Measurements from ENCODE around the gene HOXC11. TPM values are rescaled to one million over a fixed set of nuclear protein-coding genes. Genes with fewer than 3 reads are reported as not detected.

The HOXC11 gene
- total RNA-seq, 4 donors from 2014 or later = not detected

DNA sequence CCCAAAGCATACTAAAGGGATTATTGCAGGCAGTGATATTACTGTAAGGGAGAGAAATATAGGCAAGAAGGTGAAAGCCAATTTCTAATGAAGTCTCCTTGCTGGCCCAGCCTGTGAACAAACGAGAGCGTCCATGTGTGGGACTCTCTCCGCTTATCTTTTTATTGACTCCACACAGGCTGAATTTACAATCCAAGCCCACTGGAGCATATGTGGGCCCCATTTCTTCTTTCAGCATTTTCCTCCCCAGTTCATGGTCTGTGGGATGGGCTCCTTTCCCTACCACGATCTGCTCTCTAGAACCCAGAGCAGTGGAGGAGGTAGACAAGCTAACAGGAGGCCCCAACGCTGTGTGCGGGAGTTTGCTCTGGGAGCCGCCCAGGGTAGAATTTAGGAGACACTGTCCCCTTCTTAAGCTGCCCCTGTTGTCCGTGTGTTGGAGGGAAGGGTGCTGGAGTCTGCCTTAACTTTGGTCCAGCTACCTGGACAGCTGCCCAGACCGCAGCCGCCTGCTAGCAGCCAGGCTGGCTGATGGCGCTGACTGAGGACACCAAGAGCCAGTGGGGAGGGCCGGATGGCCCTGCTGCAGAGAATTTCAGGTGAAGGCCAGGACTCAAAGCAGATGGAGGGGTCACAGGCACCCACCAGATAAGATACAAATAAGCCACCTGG, 3.2 kb upstream of the HOXC11 start:
- Histone ChIP-seq H3K4me1 (peaks cover 3 to 29% (median 19%) of the 10 kb centered on the region in 4 donors), H3K27me3 (peaks cover 100% of the 10 kb centered on the region), H3K9me3 (no peaks in the 10 kb centered on the region), H3K36me3 (no peaks in the 10 kb centered on the region), H3K27ac (no peak overlapping the region), H3K4me3 (no peak overlapping the region)
- intact Hi-C loops (cut with DNase I; ENCODE audit: low total_unique reads) = no loop called here
- in situ Hi-C loops (cut with MboI; ENCODE audit: low pct_ligation_motif_present in 1 of 4, low pct_unique_long_range_greater_than_20kb in 1 of 4, low sequenced_read_pairs in 3 of 4) = no loop called here
- DNase-seq = no peak
- 40% methylated on average over 12 of the region's 12 CpGs; no CpG with 5 or more reads in 1 of the 2 donors for WGBS, 2 donors (ENCODE audit: low coverage in 1 of 2)
- TF ChIP-seq EP300 (IDR thresholded peaks at IDR 0.05; ENCODE audit: low read depth) (no peak), POLR2A (IDR thresholded peaks at IDR 0.05) (no peak), POLR2AphosphoS5 (IDR thresholded peaks at IDR 0.05) (no peak)
- TF ChIP-seq, protein P1, sequence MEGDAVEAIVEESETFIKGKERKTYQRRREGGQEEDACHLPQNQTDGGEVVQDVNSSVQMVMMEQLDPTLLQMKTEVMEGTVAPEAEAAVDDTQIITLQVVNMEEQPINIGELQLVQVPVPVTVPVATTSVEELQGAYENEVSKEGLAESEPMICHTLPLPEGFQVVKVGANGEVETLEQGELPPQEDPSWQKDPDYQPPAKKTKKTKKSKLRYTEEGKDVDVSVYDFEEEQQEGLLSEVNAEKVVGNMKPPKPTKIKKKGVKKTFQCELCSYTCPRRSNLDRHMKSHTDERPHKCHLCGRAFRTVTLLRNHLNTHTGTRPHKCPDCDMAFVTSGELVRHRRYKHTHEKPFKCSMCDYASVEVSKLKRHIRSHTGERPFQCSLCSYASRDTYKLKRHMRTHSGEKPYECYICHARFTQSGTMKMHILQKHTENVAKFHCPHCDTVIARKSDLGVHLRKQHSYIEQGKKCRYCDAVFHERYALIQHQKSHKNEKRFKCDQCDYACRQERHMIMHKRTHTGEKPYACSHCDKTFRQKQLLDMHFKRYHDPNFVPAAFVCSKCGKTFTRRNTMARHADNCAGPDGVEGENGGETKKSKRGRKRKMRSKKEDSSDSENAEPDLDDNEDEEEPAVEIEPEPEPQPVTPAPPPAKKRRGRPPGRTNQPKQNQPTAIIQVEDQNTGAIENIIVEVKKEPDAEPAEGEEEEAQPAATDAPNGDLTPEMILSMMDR (IDR thresholded peaks at IDR 0.05) = no peak

DNA sequence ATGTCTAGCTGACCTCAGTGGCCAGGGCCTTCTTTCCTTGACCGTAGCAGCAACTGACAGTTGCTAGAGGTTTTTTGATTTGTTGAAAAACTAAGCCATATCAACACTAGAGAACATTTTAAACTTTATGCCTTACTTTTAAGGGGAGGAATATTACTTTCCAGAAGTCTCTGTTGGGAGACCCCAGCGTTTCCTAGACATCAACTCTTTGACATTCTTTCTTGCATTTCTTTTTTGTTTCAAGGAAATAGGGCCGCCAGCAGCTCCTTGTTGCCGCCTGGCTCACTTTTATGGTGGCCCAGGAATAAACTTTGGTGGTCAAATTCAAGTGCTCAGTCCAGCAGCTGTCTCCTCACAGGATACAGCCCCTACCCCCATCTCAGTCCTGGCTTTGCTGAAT, 2.5 kb upstream of the HOXC11 start:
- peaks cover 3 to 36% (median 23%) of the 10 kb centered on the region in 4 donors for H3K4me1 ChIP-seq
- H3K4me3 ChIP-seq = no peak overlapping the region
- DNase-seq = no peak
- H3K27me3 ChIP-seq = peaks cover 100% of the 10 kb centered on the region
- in situ Hi-C loops (cut with MboI; ENCODE audit: low pct_ligation_motif_present in 1 of 4, low pct_unique_long_range_greater_than_20kb in 1 of 4, low sequenced_read_pairs in 3 of 4) = no loop called here
- WGBS, 2 donors (ENCODE audit: low coverage in 1 of 2) = 39 to 45% methylated on average over 3 to 4 of the region's 4 CpGs
- no peaks in the 10 kb centered on the region for H3K36me3 ChIP-seq
- TF ChIP-seq, protein P1 (IDR thresholded peaks at IDR 0.05) = no peak
- no peak for TF ChIP-seq EP300 (IDR thresholded peaks at IDR 0.05; ENCODE audit: low read depth)
- no peak for TF ChIP-seq POLR2AphosphoS5 (IDR thresholded peaks at IDR 0.05)
- TF ChIP-seq POLR2A (IDR thresholded peaks at IDR 0.05) = no peak
- H3K27ac ChIP-seq = no peak overlapping the region
- H3K9me3 ChIP-seq = no peaks in the 10 kb centered on the region
- intact Hi-C loops (cut with DNase I; ENCODE audit: low total_unique reads) = no loop called here

DNA sequence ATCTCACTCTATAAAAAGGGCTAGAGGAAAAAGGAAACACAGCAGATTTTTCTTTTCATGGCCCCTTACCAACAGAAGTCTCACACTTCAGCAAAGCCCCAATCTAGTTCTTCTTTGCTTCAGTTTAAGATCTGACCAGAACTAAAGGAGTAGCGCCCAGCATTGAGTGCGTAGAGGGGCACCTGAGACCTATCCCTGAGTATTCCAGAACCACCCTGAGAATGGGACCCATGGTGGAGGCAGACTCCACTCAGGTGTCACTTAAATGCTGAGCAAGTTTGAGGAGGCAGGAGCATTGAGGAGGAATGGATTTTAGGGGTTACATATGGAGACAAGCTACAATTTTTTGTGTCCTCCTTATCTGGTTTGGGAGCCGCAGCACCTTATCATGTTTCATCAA, 1.8 kb upstream of the HOXC11 start:
- Histone ChIP-seq H3K27me3 (peaks cover 100% of the 10 kb centered on the region), H3K4me1 (peaks cover 3 to 31% (median 21%) of the 10 kb centered on the region in 4 donors), H3K27ac (no peak overlapping the region), H3K36me3 (no peaks in the 10 kb centered on the region), H3K4me3 (no peak overlapping the region), H3K9me3 (peaks cover 0 to under 1% of the 10 kb centered on the region in 2 donors)
- in situ Hi-C loops (cut with MboI; ENCODE audit: low pct_ligation_motif_present in 1 of 4, low pct_unique_long_range_greater_than_20kb in 1 of 4, low sequenced_read_pairs in 3 of 4) (no loop called here), intact Hi-C loops (cut with DNase I; ENCODE audit: low total_unique reads) (no loop called here)
- 88 to 89% methylated on average over 3 of the region's 3 CpGs for WGBS, 2 donors (ENCODE audit: low coverage in 1 of 2)
- DNase-seq = no peak
- no peak for TF ChIP-seq EP300 (IDR thresholded peaks at IDR 0.05; ENCODE audit: low read depth)
- TF ChIP-seq, protein P1 (IDR thresholded peaks at IDR 0.05) = no peak
- TF ChIP-seq POLR2AphosphoS5 (IDR thresholded peaks at IDR 0.05) = no peak
- TF ChIP-seq POLR2A (IDR thresholded peaks at IDR 0.05) = no peak

DNA sequence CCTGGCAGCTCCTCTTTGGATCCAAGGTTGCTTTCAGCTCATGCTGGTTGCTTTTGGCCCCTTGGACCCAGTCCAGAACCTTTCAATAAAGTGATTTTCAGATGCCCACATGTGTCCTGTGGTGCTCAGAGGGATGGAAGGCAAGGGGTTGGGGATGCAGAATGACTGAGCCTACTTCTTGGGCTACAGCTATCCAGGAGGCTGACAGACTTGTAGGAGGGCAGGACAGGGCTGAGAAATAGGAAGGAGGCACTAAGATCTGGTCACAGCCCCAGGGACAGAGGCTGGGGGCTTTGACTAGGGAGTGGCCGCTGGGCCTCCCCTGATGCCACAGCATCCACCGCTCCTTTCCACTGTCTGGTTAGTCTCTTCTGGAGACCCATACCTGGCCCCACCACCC, 1.2 kb upstream of the HOXC11 start:
- no peak for DNase-seq
- Histone ChIP-seq H3K9me3 (peaks cover 0 to 5% of the 10 kb centered on the region in 2 donors), H3K4me3 (no peak overlapping the region), H3K36me3 (no peaks in the 10 kb centered on the region), H3K27me3 (peaks cover 100% of the 10 kb centered on the region), H3K27ac (no peak overlapping the region), H3K4me1 (peaks cover 3 to 26% (median 18%) of the 10 kb centered on the region in 4 donors)
- TF ChIP-seq, protein P1 (IDR thresholded peaks at IDR 0.05) = no peak
- TF ChIP-seq EP300 (IDR thresholded peaks at IDR 0.05; ENCODE audit: low read depth) (no peak), POLR2AphosphoS5 (IDR thresholded peaks at IDR 0.05) (no peak), POLR2A (IDR thresholded peaks at IDR 0.05) (no peak)
- in situ Hi-C loops (cut with MboI; ENCODE audit: low pct_ligation_motif_present in 1 of 4, low pct_unique_long_range_greater_than_20kb in 1 of 4, low sequenced_read_pairs in 3 of 4) = no loop called here
- WGBS, 2 donors (ENCODE audit: low coverage in 1 of 2) = 80% methylated on average over 2 of the region's 2 CpGs; no CpG with 5 or more reads in 1 of the 2 donors
- intact Hi-C loops (cut with DNase I; ENCODE audit: low total_unique reads) = no loop called here

All from transverse colon (tissue), 4 donors.